CD4-positive, alpha-beta T cell treated with Interleukin-2 at 100 ng/mL for 4 hours (primary cell): ENCODE measurements around the gene TSPAN9.
"Not testable (repeated sequence)": the region's sequence is repeated elsewhere in the genome, so short reads cannot be mapped to it uniquely, and the experiment has no call there.

Experiments used
- DNase-seq: peaks from one replicate; pipeline ENCODE4 v3.0.0-alpha.2; 2020; ENCODE audit warnings: low spot score

TSPAN9 gene

GRCh38 chr12:3044141-3044630 lies 33.0 kb upstream of the TSPAN9 start:
- no peak for DNase-seq

GRCh38 chr12:3045494-3045893 lies 31.7 kb upstream of the TSPAN9 start:
- DNase-seq: no peak

GRCh38 chr12:3045989-3046388 lies 31.2 kb upstream of the TSPAN9 start:
- DNase-seq: no peak

- no peak for DNase-seq
Measured at GRCh38 chr12:3046441-3047200, 30.6 kb upstream of the TSPAN9 start.

- no peak for DNase-seq
Measured at GRCh38 chr12:3047961-3048360, 29.2 kb upstream of the TSPAN9 start.

GRCh38 chr12:3048540-3048939 lies 28.6 kb upstream of the TSPAN9 start:
- no peak for DNase-seq

GRCh38 chr12:3049176-3049575 lies 28.0 kb upstream of the TSPAN9 start:
- DNase-seq: no peak

- DNase-seq: no peak
Measured at GRCh38 chr12:3049611-3050249, 27.4 kb upstream of the TSPAN9 start.

GRCh38 chr12:3054374-3054773 lies 22.8 kb upstream of the TSPAN9 start:
- no peak for DNase-seq

GRCh38 chr12:3055026-3055703 lies 22.0 kb upstream of the TSPAN9 start:
- no peak for DNase-seq

- no peak for DNase-seq
Measured at GRCh38 chr12:3055704-3056467, 21.3 kb upstream of the TSPAN9 start.

- DNase-seq: no peak
Measured at GRCh38 chr12:3061059-3061458, 16.1 kb upstream of the TSPAN9 start.

GRCh38 chr12:3061501-3062215 lies 15.5 kb upstream of the TSPAN9 start:
- no peak for DNase-seq

- no peak for DNase-seq
Measured at GRCh38 chr12:3065300-3065699, 11.9 kb upstream of the TSPAN9 start.

- not testable (repeated sequence) for DNase-seq
Measured at GRCh38 chr12:3065846-3066245, 11.3 kb upstream of the TSPAN9 start.

- no peak for DNase-seq
Measured at GRCh38 chr12:3069714-3070113, 7.5 kb upstream of the TSPAN9 start.

GRCh38 chr12:3071107-3071506 lies 6.1 kb upstream of the TSPAN9 start:
- no peak for DNase-seq

GRCh38 chr12:3071710-3072109 lies 5.5 kb upstream of the TSPAN9 start:
- no peak for DNase-seq

- peak; percentile 87 for DNase-seq
Measured at GRCh38 chr12:3073438-3074250, 3.5 kb upstream of the TSPAN9 start.

- no peak for DNase-seq
Measured at GRCh38 chr12:3075315-3075714, 1.9 kb upstream of the TSPAN9 start.
